Sigmoid colon (tissue), 3 donors: ENCODE results near the gene WNT3A.

ENCODE experiments used
- POLR2A ChIP-seq, 2 donors: fragments of 450-650 bp; IDR thresholded peaks; one replicate each; pipeline ENCODE4 v1.6.1; 2016; ENCODE audit warnings: antibody characterized with exemption in 2 of 2, mild to moderate bottlenecking in 2 of 2, moderate library complexity in 2 of 2
- TF ChIP-seq, protein P1 (sequence below), 4 experiments: fragments of 450-650 bp in 3 of 4; fragments of 200-600 bp in 1 of 4; IDR thresholded peaks; one replicate each; pipeline ENCODE4 v1.5.1; 2016 to 2019; ENCODE audit warnings: antibody characterized with exemption in 4 of 4, mild to moderate bottlenecking in 3 of 4, moderate library complexity in 2 of 4

DNA sequence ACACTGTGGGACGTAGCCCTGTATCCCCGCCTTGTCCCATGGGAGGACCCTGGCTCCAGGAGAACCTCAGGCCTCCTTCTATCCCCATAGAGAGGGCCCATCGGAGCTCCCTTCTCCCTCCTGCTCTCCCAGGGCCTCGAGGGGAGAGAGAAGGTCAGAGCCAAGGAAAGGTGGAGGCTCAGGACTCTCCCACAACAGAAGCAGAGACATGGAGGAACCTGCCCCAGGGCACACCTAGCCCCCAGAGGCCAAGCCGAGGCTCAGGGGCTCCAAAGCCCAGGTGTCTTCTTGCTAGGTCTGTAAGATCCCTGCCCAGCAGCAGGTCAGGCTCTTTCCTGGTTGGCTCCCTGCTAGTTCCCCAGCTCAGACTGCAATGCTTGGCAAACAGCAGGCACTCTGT is 41.3 kb downstream of the WNT3A start:
- TF ChIP-seq, protein P1, sequence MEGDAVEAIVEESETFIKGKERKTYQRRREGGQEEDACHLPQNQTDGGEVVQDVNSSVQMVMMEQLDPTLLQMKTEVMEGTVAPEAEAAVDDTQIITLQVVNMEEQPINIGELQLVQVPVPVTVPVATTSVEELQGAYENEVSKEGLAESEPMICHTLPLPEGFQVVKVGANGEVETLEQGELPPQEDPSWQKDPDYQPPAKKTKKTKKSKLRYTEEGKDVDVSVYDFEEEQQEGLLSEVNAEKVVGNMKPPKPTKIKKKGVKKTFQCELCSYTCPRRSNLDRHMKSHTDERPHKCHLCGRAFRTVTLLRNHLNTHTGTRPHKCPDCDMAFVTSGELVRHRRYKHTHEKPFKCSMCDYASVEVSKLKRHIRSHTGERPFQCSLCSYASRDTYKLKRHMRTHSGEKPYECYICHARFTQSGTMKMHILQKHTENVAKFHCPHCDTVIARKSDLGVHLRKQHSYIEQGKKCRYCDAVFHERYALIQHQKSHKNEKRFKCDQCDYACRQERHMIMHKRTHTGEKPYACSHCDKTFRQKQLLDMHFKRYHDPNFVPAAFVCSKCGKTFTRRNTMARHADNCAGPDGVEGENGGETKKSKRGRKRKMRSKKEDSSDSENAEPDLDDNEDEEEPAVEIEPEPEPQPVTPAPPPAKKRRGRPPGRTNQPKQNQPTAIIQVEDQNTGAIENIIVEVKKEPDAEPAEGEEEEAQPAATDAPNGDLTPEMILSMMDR (IDR thresholded peaks at IDR 0.05), result no peak
- no peak for TF ChIP-seq POLR2A (IDR thresholded peaks at IDR 0.05)
